Measurements from ENCODE around the gene FBXW12.

Gene FBXW12

GRCh38 chr3:48423883-48424695 lies 52.1 kb downstream of the FBXW12 start:
- no peak for DNase-seq

- no peak for DNase-seq
Measured at GRCh38 chr3:48425281-48425812, 53.3 kb downstream of the FBXW12 start.

- no peak for DNase-seq
Measured at GRCh38 chr3:48426401-48426909, 54.4 kb downstream of the FBXW12 start.

GRCh38 chr3:48426944-48427629 lies 55.1 kb downstream of the FBXW12 start:
- no peak for DNase-seq

- no peak for DNase-seq
Measured at GRCh38 chr3:48427630-48427962, 55.6 kb downstream of the FBXW12 start.

GRCh38 chr3:48428088-48428571 lies 56.1 kb downstream of the FBXW12 start:
- no peak for DNase-seq

GRCh38 chr3:48428572-48429316 lies 56.7 kb downstream of the FBXW12 start:
- DNase-seq, result no peak

GRCh38 chr3:48429317-48429959 lies 57.4 kb downstream of the FBXW12 start:
- peak; percentile 44 for DNase-seq

GRCh38 chr3:48429960-48430707 lies 58.1 kb downstream of the FBXW12 start, which contains the start of gene PLXNB1:
PLXNB1 (minus strand) TSS chr3:48430086; CDS start chr3:48424611, 5,475 bp downstream.
- no peak for DNase-seq

GRCh38 chr3:48430708-48431101 lies 58.7 kb downstream of the FBXW12 start:
- DNase-seq, result no peak

- no peak for DNase-seq
Measured at GRCh38 chr3:48431224-48432029, 59.4 kb downstream of the FBXW12 start.

- DNase-seq, result no peak
Measured at GRCh38 chr3:48432411-48433371, 60.7 kb downstream of the FBXW12 start.

- no peak for DNase-seq
Measured at GRCh38 chr3:48433472-48434118, 61.6 kb downstream of the FBXW12 start.

GRCh38 chr3:48434591-48435222 lies 62.7 kb downstream of the FBXW12 start:
- no peak for DNase-seq

GRCh38 chr3:48435223-48435595 lies 63.2 kb downstream of the FBXW12 start:
- DNase-seq, result no peak

GRCh38 chr3:48435774-48436476 lies 63.9 kb downstream of the FBXW12 start:
- peak; percentile 77 for DNase-seq

- DNase-seq, result no peak
Measured at GRCh38 chr3:48436477-48436787, 64.4 kb downstream of the FBXW12 start.

- DNase-seq, result no peak
Measured at GRCh38 chr3:48436855-48437254, 64.8 kb downstream of the FBXW12 start.
